ENCODE results near the gene CSNK1A1L. TPM values are rescaled to one million over a fixed set of nuclear protein-coding genes. Genes with fewer than 3 reads are reported as not detected.

Gene CSNK1A1L
- total and polyA plus RNA-seq, 8 donors, result not detected

- TF ChIP-seq CTCF (IDR thresholded peaks at IDR 0.05), result no peak
- no peak for TF ChIP-seq POLR2A (IDR thresholded peaks at IDR 0.05)
- TF ChIP-seq EP300 (IDR thresholded peaks at IDR 0.05), result no peak
- no peak for TF ChIP-seq POLR2AphosphoS5 (IDR thresholded peaks at IDR 0.05)
- intact Hi-C loops (cut with DNase I; ENCODE audit: low total_unique reads), result loop anchor here (10.0 kb wide), 1 partner anchor 504 kb away; no protein-coding TSS in a partner anchor
- no peaks in the 10 kb centered on the region for H3K36me3 ChIP-seq
- 40 to 65% (median 53%) methylated on average over 1 of the region's 1 CpG for WGBS, 5 donors
- H3K4me1 ChIP-seq, result no peaks in the 10 kb centered on the region
- H3K4me3 ChIP-seq, result no peak overlapping the region
- H3K9me3 ChIP-seq, result no peaks in the 10 kb centered on the region
- H3K27me3 ChIP-seq, result no peaks in the 10 kb centered on the region
- no peak overlapping the region for H3K27ac ChIP-seq
- DNase-seq, result no peak
Observed at GRCh38 chr13:37101201-37101600, 4.3 kb downstream of the CSNK1A1L start.

DNA sequence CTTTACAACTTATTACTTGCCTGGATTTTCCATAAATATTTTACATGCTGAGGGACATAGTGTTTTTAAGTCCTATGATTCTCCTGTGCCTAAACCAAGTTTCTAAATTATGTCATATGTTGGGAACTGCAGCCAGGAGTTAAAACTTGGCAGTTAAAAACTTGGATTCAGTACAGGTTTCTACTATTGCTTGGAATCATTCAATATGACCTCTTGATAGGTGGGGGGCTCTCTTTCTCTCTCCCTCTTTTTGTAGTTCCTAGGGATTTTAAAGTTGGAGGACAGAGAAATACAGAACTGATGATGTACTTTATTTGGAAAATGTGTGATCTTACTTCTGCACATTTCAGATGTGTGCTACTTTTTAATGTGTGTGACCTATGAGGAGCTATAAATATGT lies 4.7 kb downstream of the CSNK1A1L start:
- no peaks in the 10 kb centered on the region for H3K4me1 ChIP-seq
- H3K27ac ChIP-seq, result no peak overlapping the region
- peak in 1 of 2 donors; percentile 63 for DNase-seq
- no peaks in the 10 kb centered on the region for H3K36me3 ChIP-seq
- no peaks in the 10 kb centered on the region for H3K9me3 ChIP-seq
- no peaks in the 10 kb centered on the region for H3K27me3 ChIP-seq
- intact Hi-C loops (cut with DNase I; ENCODE audit: low total_unique reads), result loop anchor here (10.0 kb wide), 1 partner anchor 504 kb away; no protein-coding TSS in a partner anchor
- no peak overlapping the region for H3K4me3 ChIP-seq
- TF ChIP-seq POLR2A (IDR thresholded peaks at IDR 0.05), result no peak
- no peak for TF ChIP-seq POLR2AphosphoS5 (IDR thresholded peaks at IDR 0.05)
- no peak for TF ChIP-seq CTCF (IDR thresholded peaks at IDR 0.05)
- no peak for TF ChIP-seq EP300 (IDR thresholded peaks at IDR 0.05)

GRCh38 chr13:37097076-37097475 lies 8.4 kb downstream of the CSNK1A1L start:
- DNase-seq, result no peak
- Histone ChIP-seq H3K27ac (no peak overlapping the region), H3K36me3 (no peaks in the 10 kb centered on the region), H3K4me3 (no peak overlapping the region), H3K27me3 (no peaks in the 10 kb centered on the region), H3K4me1 (peaks cover 0 to 14% (median 5%) of the 10 kb centered on the region in 4 donors), H3K9me3 (no peaks in the 10 kb centered on the region)
- 58 to 68% (median 65%) methylated on average over 4 of the region's 4 CpGs for WGBS, 5 donors
- TF ChIP-seq POLR2AphosphoS5 (IDR thresholded peaks at IDR 0.05) (no peak), CTCF (IDR thresholded peaks at IDR 0.05) (no peak), EP300 (IDR thresholded peaks at IDR 0.05) (no peak), POLR2A (IDR thresholded peaks at IDR 0.05) (no peak)
- intact Hi-C loops (cut with DNase I; ENCODE audit: low total_unique reads), result no loop called here

- Histone ChIP-seq H3K27me3 (no peaks in the 10 kb centered on the region), H3K4me3 (no peak overlapping the region), H3K36me3 (no peaks in the 10 kb centered on the region), H3K4me1 (peaks cover 0 to 14% (median 5%) of the 10 kb centered on the region in 4 donors), H3K9me3 (no peaks in the 10 kb centered on the region), H3K27ac (no peak overlapping the region)
- 83 to 94% (median 91%) methylated on average over 4 of the region's 4 CpGs for WGBS, 5 donors
- intact Hi-C loops (cut with DNase I; ENCODE audit: low total_unique reads), result no loop called here
- TF ChIP-seq POLR2A (IDR thresholded peaks at IDR 0.05), result no peak
- DNase-seq, result no peak
Observed at GRCh38 chr13:37094840-37095239, 10.6 kb downstream of the CSNK1A1L start.

GRCh38 chr13:37094099-37094498 lies 11.4 kb downstream of the CSNK1A1L start:
- intact Hi-C loops (cut with DNase I; ENCODE audit: low total_unique reads), result no loop called here
- 22 to 44% (median 26%) methylated on average over 3 of the region's 3 CpGs for WGBS, 5 donors
- Histone ChIP-seq H3K4me3 (no peak overlapping the region), H3K9me3 (no peaks in the 10 kb centered on the region), H3K4me1 (peaks cover 0 to 14% (median 5%) of the 10 kb centered on the region in 4 donors), H3K27me3 (no peaks in the 10 kb centered on the region), H3K27ac (no peak overlapping the region), H3K36me3 (no peaks in the 10 kb centered on the region)
- peak in 1 of 2 donors; percentile 34 for DNase-seq
- TF ChIP-seq POLR2AphosphoS5 (IDR thresholded peaks at IDR 0.05) (no peak), CTCF (IDR thresholded peaks at IDR 0.05) (no peak), EP300 (IDR thresholded peaks at IDR 0.05) (no peak), POLR2A (IDR thresholded peaks at IDR 0.05) (no peak)
